Activated naive CD8-positive, alpha-beta T cell treated with anti-CD3 and anti-CD28 coated beads, Interleukin-2, amount 50 U/mL, for 24 hours (primary cell): ENCODE data around the gene NFIA.
"Not testable (repeated sequence)": the region's sequence is repeated elsewhere in the genome, so short reads cannot be mapped to it uniquely, and the experiment has no call there.

Experiments used
- ATAC-seq: fragments of 150-1000 bp; cut with Tn5 transposase; one replicate; pipeline ENCODE4 v1.10.0; 2021
- DNase-seq: peaks from one replicate; pipeline ENCODE4 v3.0.0; 2021
- H3K27ac Mint-ChIP-seq: one replicate; pipeline ENCODE4 v1.8.0; 2021; ENCODE audit warnings: mild to moderate bottlenecking, mixed read lengths
- H3K27me3 Mint-ChIP-seq: one replicate; pipeline ENCODE4 v1.8.0; 2021; ENCODE audit warnings: mixed read lengths
- H3K36me3 Mint-ChIP-seq: one replicate; pipeline ENCODE4 v1.8.0; 2021; ENCODE audit warnings: low read depth, mixed read lengths
- H3K4me1 Mint-ChIP-seq: one replicate; pipeline ENCODE4 v1.8.0; 2021; ENCODE audit warnings: mixed read lengths
- H3K4me3 Mint-ChIP-seq: one replicate; pipeline ENCODE4 v1.8.0; 2021; ENCODE audit warnings: mild to moderate bottlenecking, moderate library complexity, mixed read lengths
- H3K9me3 Mint-ChIP-seq: one replicate; pipeline ENCODE4 v1.8.0; 2021; ENCODE audit warnings: mixed read lengths

Gene NFIA

GRCh38 chr1:61053712-61054600 lies 28.4 kb upstream of the NFIA start:
- ATAC-seq = no peak
- Mint-ChIP-seq H3K4me1 (peaks cover 38% of the 10 kb centered on the region), H3K4me3 (peak overlapping the region; percentile 77), H3K27me3 (peaks cover 71% of the 10 kb centered on the region), H3K36me3 (no peaks in the 10 kb centered on the region), H3K27ac (no peak overlapping the region), H3K9me3 (no peaks in the 10 kb centered on the region)
- peak; percentile 26 for DNase-seq

DNA sequence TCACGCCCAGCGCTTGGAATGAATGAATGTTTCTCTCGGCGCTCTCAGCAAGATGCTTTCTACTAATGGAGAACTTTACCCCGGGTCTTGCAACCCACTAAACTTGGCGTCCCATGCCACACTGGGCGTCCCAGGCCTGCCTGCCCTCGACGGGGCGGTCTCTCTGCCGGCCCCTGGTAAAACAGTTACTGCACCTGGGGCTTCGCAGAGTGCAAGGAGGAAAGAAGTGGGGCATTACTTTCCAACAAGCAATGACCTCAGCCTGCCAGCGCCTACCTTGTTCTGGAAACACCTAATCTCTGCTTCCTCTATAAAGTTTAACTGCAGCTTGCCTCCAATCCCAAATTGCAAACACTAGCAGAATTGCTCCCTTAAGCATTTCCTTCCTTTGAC lies 27.8 kb upstream of the NFIA start:
- ATAC-seq (no peak), DNase-seq (no peak)
- no peaks in the 10 kb centered on the region for H3K9me3 Mint-ChIP-seq
- peaks cover 77% of the 10 kb centered on the region for H3K27me3 Mint-ChIP-seq
- peaks cover 36% of the 10 kb centered on the region for H3K4me1 Mint-ChIP-seq
- no peak overlapping the region for H3K4me3 Mint-ChIP-seq
- H3K27ac Mint-ChIP-seq = no peak overlapping the region
- H3K36me3 Mint-ChIP-seq = no peaks in the 10 kb centered on the region

- H3K4me3 Mint-ChIP-seq = no peak overlapping the region
- no peak for DNase-seq
- ATAC-seq = no peak
- no peak overlapping the region for H3K27ac Mint-ChIP-seq
- peaks cover 79% of the 10 kb centered on the region for H3K27me3 Mint-ChIP-seq
- H3K4me1 Mint-ChIP-seq = peaks cover 36% of the 10 kb centered on the region
- no peaks in the 10 kb centered on the region for H3K36me3 Mint-ChIP-seq
- no peaks in the 10 kb centered on the region for H3K9me3 Mint-ChIP-seq
Measured at GRCh38 chr1:61055110-61055614, 27.2 kb upstream of the NFIA start.

DNA sequence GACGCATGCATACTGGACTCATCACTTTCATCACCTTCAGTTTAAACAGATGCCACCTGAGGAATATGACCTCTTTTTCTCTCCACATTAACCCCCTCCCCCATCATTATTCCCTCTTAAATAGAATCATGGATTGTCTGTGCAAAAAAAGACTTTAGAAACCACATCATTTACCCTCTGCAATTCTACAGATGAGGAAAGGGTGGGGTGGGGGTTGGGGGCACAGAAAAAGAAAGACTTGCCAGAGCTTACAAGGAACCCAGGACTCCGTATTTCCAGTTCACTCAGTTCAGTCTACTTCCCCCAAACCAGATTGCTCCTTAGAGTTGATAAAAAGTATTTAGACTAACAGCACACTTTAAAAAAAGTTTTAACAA lies 26.2 kb upstream of the NFIA start:
- no peaks in the 10 kb centered on the region for H3K36me3 Mint-ChIP-seq
- peaks cover 79% of the 10 kb centered on the region for H3K27me3 Mint-ChIP-seq
- ATAC-seq (no peak), DNase-seq (no peak)
- no peak overlapping the region for H3K27ac Mint-ChIP-seq
- peak overlapping the region; percentile 78 for H3K4me3 Mint-ChIP-seq
- no peaks in the 10 kb centered on the region for H3K9me3 Mint-ChIP-seq
- peaks cover 34% of the 10 kb centered on the region for H3K4me1 Mint-ChIP-seq

GRCh38 chr1:61056573-61057439 lies 25.6 kb upstream of the NFIA start:
- Mint-ChIP-seq H3K36me3 (no peaks in the 10 kb centered on the region), H3K27me3 (peaks cover 73% of the 10 kb centered on the region), H3K4me3 (peak overlapping the region; percentile 78), H3K27ac (no peak overlapping the region), H3K4me1 (peaks cover 31% of the 10 kb centered on the region), H3K9me3 (no peaks in the 10 kb centered on the region)
- ATAC-seq (peak; percentile 41), DNase-seq (peak; percentile 42)

DNA sequence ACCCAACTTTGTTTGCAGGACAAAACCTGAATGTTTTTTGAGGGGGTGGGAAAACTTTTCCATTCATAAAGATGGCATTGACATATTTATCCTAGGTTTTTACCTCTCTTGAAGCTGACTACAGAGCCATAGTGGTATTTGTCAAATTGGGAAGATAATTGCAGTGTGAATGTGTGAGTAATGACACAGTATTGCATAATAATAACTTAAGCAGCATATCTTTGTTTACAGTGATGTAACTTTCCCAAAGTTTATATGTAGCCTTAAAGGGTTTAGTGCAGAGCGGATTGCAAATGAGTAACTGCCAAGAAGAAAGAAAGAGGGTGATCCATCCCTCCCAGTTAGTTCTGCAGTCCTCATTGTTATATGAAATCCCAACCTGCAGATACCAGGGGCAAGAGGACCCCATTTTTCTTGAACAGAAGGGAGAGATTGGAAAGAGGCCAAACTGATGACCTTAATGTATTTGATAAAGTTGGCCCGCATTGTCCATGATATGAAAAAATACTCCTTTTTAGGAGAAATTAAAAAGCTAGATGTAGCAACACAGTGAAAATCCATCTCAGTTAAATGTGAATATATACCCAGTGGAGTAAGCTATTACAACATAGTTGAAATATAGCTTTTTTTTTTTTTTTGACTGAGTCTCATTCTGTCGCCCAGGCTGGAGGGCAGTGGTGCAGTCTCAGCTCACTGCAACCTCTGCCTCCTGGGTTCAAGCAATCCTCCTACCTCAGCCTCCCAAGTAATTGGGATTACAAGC lies 23.7 kb upstream of the NFIA start:
- Mint-ChIP-seq H3K9me3 (no peaks in the 10 kb centered on the region), H3K27ac (no peak overlapping the region), H3K27me3 (peaks cover 54% of the 10 kb centered on the region), H3K4me1 (peaks cover 14% of the 10 kb centered on the region), H3K36me3 (no peaks in the 10 kb centered on the region), H3K4me3 (no peak overlapping the region)
- ATAC-seq (no peak), DNase-seq (no peak)

DNA sequence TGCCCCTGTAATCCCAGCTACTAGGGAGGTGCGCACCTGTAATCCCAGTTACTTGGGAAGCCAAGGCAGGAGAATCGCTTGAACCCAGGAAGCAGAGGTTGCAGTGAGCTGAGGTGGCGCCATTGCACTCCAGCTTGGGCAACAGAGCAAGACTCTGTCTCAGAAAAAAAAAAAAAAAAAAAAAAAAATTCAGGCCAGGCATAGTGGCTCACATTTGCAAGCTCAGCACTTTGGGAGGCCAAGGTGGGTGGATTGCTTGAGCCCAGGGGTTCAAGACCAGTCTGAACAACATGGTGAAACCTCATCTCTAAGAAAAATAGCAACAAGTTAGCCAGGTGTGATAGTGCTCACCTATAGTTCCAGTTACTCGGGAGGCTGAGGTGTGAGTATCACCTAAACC lies 20.8 kb upstream of the NFIA start:
- H3K36me3 Mint-ChIP-seq, DNase-seq: not testable (repeated sequence)

GRCh38 chr1:61064673-61065072 lies 17.7 kb upstream of the NFIA start:
- Mint-ChIP-seq H3K36me3 (no peaks in the 10 kb centered on the region), H3K9me3 (no peaks in the 10 kb centered on the region), H3K4me1 (no peaks in the 10 kb centered on the region), H3K27ac (no peak overlapping the region), H3K4me3 (no peak overlapping the region), H3K27me3 (peaks cover 3% of the 10 kb centered on the region)
- ATAC-seq (no peak), DNase-seq (no peak)

More for the DNA sequence above, 20.8 kb upstream of the NFIA start:
- not testable (repeated sequence) for H3K4me3 Mint-ChIP-seq, H3K9me3 Mint-ChIP-seq, H3K27ac Mint-ChIP-seq, ATAC-seq
- H3K27me3 Mint-ChIP-seq = peaks cover 29% of the 10 kb centered on the region
- H3K4me1 Mint-ChIP-seq = peaks cover 11% of the 10 kb centered on the region

GRCh38 chr1:61067446-61068019 lies 14.8 kb upstream of the NFIA start:
- no peak overlapping the region for H3K4me3 Mint-ChIP-seq
- no peak overlapping the region for H3K27ac Mint-ChIP-seq
- no peaks in the 10 kb centered on the region for H3K36me3 Mint-ChIP-seq
- H3K4me1 Mint-ChIP-seq = no peaks in the 10 kb centered on the region
- H3K9me3 Mint-ChIP-seq = no peaks in the 10 kb centered on the region
- no peak for DNase-seq
- H3K27me3 Mint-ChIP-seq = peaks cover 2% of the 10 kb centered on the region
- ATAC-seq = no peak

DNA sequence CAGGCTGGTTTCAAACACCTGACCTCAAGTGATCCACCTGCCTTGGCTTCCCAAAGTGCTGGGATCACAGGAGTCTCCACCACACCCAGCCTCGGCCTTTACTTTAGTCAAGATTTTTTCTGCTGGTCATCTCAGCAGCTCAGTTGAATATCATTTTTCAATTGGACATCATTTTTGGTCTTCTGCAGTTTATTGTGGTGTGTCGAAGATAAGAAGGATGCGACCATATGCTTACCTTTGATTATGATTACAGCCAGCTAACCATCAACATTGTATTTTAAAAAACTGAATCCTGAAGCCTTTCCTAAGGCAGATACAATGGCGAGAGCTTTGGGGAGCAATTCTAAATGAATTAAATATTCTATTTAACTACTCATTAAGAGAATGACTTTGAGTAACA lies 12.3 kb upstream of the NFIA start:
- H3K9me3 Mint-ChIP-seq = no peaks in the 10 kb centered on the region
- no peaks in the 10 kb centered on the region for H3K4me1 Mint-ChIP-seq
- H3K36me3 Mint-ChIP-seq = no peaks in the 10 kb centered on the region
- H3K27ac Mint-ChIP-seq = no peak overlapping the region
- H3K4me3 Mint-ChIP-seq = no peak overlapping the region
- DNase-seq (no peak), ATAC-seq (no peak)
- H3K27me3 Mint-ChIP-seq = peaks cover 2% of the 10 kb centered on the region

- Mint-ChIP-seq H3K9me3 (no peaks in the 10 kb centered on the region), H3K4me3 (no peak overlapping the region), H3K27me3 (peaks cover 2% of the 10 kb centered on the region), H3K27ac (no peak overlapping the region), H3K4me1 (peaks cover 2% of the 10 kb centered on the region), H3K36me3 (no peaks in the 10 kb centered on the region)
- ATAC-seq (no peak), DNase-seq (no peak)
Measured at GRCh38 chr1:61071205-61072130, 10.9 kb upstream of the NFIA start.

GRCh38 chr1:61073871-61074270 lies 8.5 kb upstream of the NFIA start:
- Mint-ChIP-seq H3K36me3 (no peaks in the 10 kb centered on the region), H3K4me1 (peaks cover 22% of the 10 kb centered on the region), H3K9me3 (no peaks in the 10 kb centered on the region), H3K27ac (no peak overlapping the region), H3K4me3 (no peak overlapping the region), H3K27me3 (peaks cover 7% of the 10 kb centered on the region)
- DNase-seq = no peak
- no peak for ATAC-seq

DNA sequence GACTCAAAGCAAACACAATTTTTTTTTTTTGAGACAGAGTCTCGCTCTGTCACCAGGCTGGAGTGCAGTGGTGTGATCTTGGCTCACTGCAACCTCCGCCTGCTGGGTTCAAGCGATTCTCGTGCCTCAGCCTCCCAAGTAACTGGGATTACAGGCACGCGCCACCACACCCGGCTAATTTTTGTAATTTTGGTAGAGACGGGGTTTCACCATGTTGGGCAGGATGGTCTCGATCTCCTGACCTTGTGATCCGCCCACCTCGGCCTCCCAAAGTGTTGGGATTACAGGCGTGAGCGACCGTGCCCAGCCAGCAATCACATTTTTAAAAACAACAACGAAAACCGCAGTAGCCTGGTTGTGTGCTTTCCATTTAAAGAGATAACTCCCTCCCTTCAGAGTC lies 6.5 kb upstream of the NFIA start:
- H3K27ac Mint-ChIP-seq, H3K9me3 Mint-ChIP-seq, ATAC-seq, H3K36me3 Mint-ChIP-seq, DNase-seq, H3K4me3 Mint-ChIP-seq: not testable (repeated sequence)
- Mint-ChIP-seq H3K4me1 (peaks cover 42% of the 10 kb centered on the region), H3K27me3 (peaks cover 21% of the 10 kb centered on the region)
